Smooth muscle cell (in vitro differentiated cells): ENCODE measurements around the gene SPATA18. TPM values are rescaled to one million over a fixed set of nuclear protein-coding genes. Genes with fewer than 3 reads are reported as not detected.

Experiments used
- DNase-seq: peaks from one replicate; lab custom pipeline; 2025; ENCODE audit not compliant: unreplicated experiment; lab: John Stamatoyannopoulos, UW
- H2AFZ ChIP-seq: fragments of 200-600 bp; sonication (generic); 2 replicates; pipeline ENCODE4 v1.6.0; 2016; ENCODE audit warnings: antibody characterized with exemption, low read depth, mild to moderate bottlenecking
- H3F3A ChIP-seq: fragments of 200-600 bp; sonication (generic); 2 replicates; pipeline ENCODE4 v1.6.0; 2017; ENCODE audit warnings: antibody characterized with exemption, low read depth
- H3K27ac ChIP-seq: fragments of 200-600 bp; sonication (generic); 2 replicates; pipeline ENCODE4 v1.5.1; 2016; ENCODE audit warnings: low read depth, mild to moderate bottlenecking
- H3K27me3 ChIP-seq: fragments of 200-600 bp; sonication (generic); 2 replicates; pipeline ENCODE4 v1.6.1; 2016; ENCODE audit warnings: low read depth, mild to moderate bottlenecking
- H3K36me3 ChIP-seq: fragments of 200-600 bp; sonication (generic); 2 replicates; pipeline ENCODE4 v1.5.1; 2016; ENCODE audit warnings: low read depth
- H3K4me1 ChIP-seq: fragments of 200-600 bp; sonication (generic); 2 replicates; pipeline ENCODE4 v1.5.1; 2016; ENCODE audit warnings: low read depth
- H3K4me2 ChIP-seq: fragments of 200-600 bp; sonication (generic); 2 replicates; pipeline ENCODE4 v1.6.0; 2016; ENCODE audit warnings: mild to moderate bottlenecking
- H3K4me3 ChIP-seq: fragments of 200-600 bp; sonication (generic); 2 replicates; pipeline ENCODE4 v1.5.1; 2016; ENCODE audit warnings: mild to moderate bottlenecking
- H3K79me2 ChIP-seq: fragments of 200-600 bp; sonication (generic); 2 replicates; pipeline ENCODE4 v1.6.0; 2016; ENCODE audit warnings: low read depth, mild to moderate bottlenecking
- H3K9ac ChIP-seq: fragments of 200-600 bp; sonication (generic); 2 replicates; pipeline ENCODE4 v1.6.0; 2016; ENCODE audit warnings: low read depth
- H3K9me3 ChIP-seq: fragments of 200-600 bp; sonication (generic); replicated peaks from 2 replicates; pipeline ENCODE4 v1.5.1; 2016; ENCODE audit warnings: low read depth
- H4K20me1 ChIP-seq: fragments of 200-600 bp; sonication (generic); 2 replicates; pipeline ENCODE4 v1.6.0; 2016; ENCODE audit warnings: low read depth
- CTCF ChIP-seq: fragments of 200-600 bp; sonication (generic); IDR thresholded peaks from 2 replicates; pipeline ENCODE4 v1.5.1; 2017; ENCODE audit warnings: borderline replicate concordance, mild to moderate bottlenecking, antibody characterized with exemption; ENCODE audit not compliant: insufficient read depth, poor library complexity, severe bottlenecking
- WGBS: methylation state at CpG from one replicate; pipeline ENCODE4 v1.1.7; 2016; ENCODE audit warnings: low lambda C conversion rate; 5-methylcytosine and 5-hydroxymethylcytosine counted together
- polyA plus RNA-seq: library from polyadenylated mRNA; unstranded; fragments of >200 nt; fragmentation: Nextera tagmentation; extraction: Ambion mirVana; gene quantifications from 2 replicates; pipeline ENCODE4 v1.2.1, GENCODE V29; 2016
- total RNA-seq: library from RNA; depleted of rRNA; stranded (reverse); fragments of >200 nt; gene quantifications from 2 replicates; pipeline ENCODE4 v1.2.3, GENCODE V29; 2014

Gene SPATA18
- total and polyA plus RNA-seq, 2 experiments from 2014 or later, result 8.9 to 21.2 TPM

- H3K9me3 ChIP-seq, result no peaks in the 10 kb centered on the region
- H2AFZ ChIP-seq, result no peak overlapping the region
- H3K9ac ChIP-seq, result no peak overlapping the region
- H3K27me3 ChIP-seq, result no peaks in the 10 kb centered on the region
- no peaks in the 10 kb centered on the region for H3K36me3 ChIP-seq
- TF ChIP-seq CTCF, result no peak
- WGBS, result 83% methylated on average over 1 of the region's 1 CpG
- no peaks in the 10 kb centered on the region for H4K20me1 ChIP-seq
- peaks cover 14% of the 10 kb centered on the region for H3K4me1 ChIP-seq
- no peak for DNase-seq
- H3F3A ChIP-seq, result no peaks in the 10 kb centered on the region
- H3K4me3 ChIP-seq, result no peak overlapping the region
- no peak overlapping the region for H3K27ac ChIP-seq
- no peaks in the 10 kb centered on the region for H3K79me2 ChIP-seq
- H3K4me2 ChIP-seq, result no peak overlapping the region
Observed at GRCh38 chr4:52110171-52110570, 59.1 kb downstream of the SPATA18 start.

- Histone ChIP-seq H3K9me3 (no peaks in the 10 kb centered on the region), H3K4me3 (no peak overlapping the region), H3K79me2 (no peaks in the 10 kb centered on the region), H3K27ac (no peak overlapping the region), H3K9ac (no peak overlapping the region), H3K27me3 (no peaks in the 10 kb centered on the region), H2AFZ (no peak overlapping the region), H3K36me3 (no peaks in the 10 kb centered on the region), H3K4me1 (peaks cover 2% of the 10 kb centered on the region), H3K4me2 (no peak overlapping the region), H3F3A (no peaks in the 10 kb centered on the region), H4K20me1 (no peaks in the 10 kb centered on the region)
- DNase-seq, result no peak
- 84% methylated on average over 1 of the region's 1 CpG for WGBS
- TF ChIP-seq CTCF, result no peak
Observed at GRCh38 chr4:52111995-52112394, 60.9 kb downstream of the SPATA18 start.

DNA sequence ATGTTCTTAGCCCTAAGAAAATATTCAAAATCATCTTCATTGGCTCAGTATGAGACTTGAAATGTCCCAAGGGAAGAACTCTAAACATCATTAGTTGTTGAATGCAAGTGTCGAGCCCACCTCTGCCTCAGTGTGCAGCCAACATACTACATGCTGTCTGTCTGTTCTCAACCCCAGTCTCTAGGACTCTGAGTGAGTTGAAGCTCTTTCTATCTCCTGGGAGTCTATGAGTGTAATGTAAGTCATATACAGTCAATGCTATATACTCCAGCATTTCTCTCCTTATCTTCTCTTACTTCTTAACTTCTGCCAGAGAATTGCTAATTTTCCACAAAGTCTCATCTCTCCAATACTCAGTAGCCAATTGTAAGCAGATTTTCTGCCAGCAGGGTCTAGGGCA, 61.3 kb downstream of the SPATA18 start:
- Histone ChIP-seq H3K79me2 (no peaks in the 10 kb centered on the region), H3K9ac (no peak overlapping the region), H3F3A (no peaks in the 10 kb centered on the region), H3K4me3 (no peak overlapping the region), H3K4me2 (no peak overlapping the region), H4K20me1 (no peaks in the 10 kb centered on the region), H3K36me3 (no peaks in the 10 kb centered on the region), H3K4me1 (no peaks in the 10 kb centered on the region), H3K27ac (no peak overlapping the region), H3K9me3 (no peaks in the 10 kb centered on the region), H2AFZ (no peak overlapping the region), H3K27me3 (no peaks in the 10 kb centered on the region)
- WGBS, result 94% methylated on average over 1 of the region's 1 CpG
- DNase-seq, result no peak
- no peak for TF ChIP-seq CTCF

- Histone ChIP-seq H3K9me3 (no peaks in the 10 kb centered on the region), H2AFZ (no peak overlapping the region), H3K36me3 (no peaks in the 10 kb centered on the region), H3K79me2 (no peaks in the 10 kb centered on the region), H3K27ac (no peak overlapping the region), H4K20me1 (no peaks in the 10 kb centered on the region), H3K4me2 (no peak overlapping the region), H3F3A (no peaks in the 10 kb centered on the region), H3K27me3 (no peaks in the 10 kb centered on the region), H3K9ac (no peak overlapping the region), H3K4me1 (no peaks in the 10 kb centered on the region), H3K4me3 (no peak overlapping the region)
- DNase-seq, result no peak
- WGBS, result 95% methylated on average over 2 of the region's 2 CpGs
- TF ChIP-seq CTCF, result no peak
Observed at GRCh38 chr4:52116641-52117040, 65.5 kb downstream of the SPATA18 start.
